ENCODE data around the gene CA11. TPM values are rescaled to one million over a fixed set of nuclear protein-coding genes. Genes with fewer than 3 reads are reported as not detected.
"Not testable (repeated sequence)": the region's sequence is repeated elsewhere in the genome, so short reads cannot be mapped to it uniquely, and the experiment has no call there.

CA11 gene
- total RNA-seq, 1 donor from 2014 or later, result 7.9 TPM

DNA sequence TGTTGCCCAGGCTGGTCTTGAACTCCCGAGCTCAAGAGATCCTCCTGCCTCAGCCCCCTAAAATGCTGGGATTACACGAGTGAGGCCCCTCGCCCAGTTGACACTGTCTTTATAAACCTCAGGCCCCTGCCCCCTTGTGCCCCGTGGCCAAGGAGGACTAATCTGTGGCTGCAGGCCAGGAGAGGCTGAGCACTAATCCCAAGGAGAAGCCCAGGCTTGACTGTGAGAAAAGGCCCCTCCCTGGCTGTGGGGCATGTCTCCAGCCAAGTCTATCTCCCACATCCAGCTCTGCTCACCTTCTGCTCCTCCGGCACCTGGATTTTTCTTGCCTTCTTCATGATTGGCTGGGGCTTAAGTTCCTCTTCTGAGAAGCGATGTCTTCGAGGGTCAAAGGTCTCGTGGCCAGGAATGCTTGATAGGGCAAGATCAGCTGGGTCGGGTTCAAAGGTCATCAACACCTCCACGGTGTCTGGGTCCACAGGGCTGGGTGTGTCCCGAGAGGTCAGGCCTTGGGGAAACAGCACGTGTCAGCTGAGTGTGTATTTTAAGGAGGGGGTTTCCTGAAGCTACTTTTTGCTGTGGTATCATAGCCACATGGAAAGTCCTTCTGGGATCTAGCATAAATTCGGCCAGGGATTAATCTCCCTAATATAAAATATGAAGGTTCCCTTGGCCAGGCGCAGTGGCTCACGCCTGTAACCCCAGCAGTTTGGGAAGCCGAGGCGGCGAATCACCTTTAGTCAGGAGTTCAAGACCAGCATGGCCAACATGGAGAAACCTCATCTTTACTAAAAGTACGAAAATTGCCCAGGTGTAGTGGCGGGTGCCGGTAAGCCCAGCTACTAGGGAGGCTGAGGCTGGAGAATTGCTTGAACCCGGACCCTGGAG, 12.6 kb downstream of the CA11 start:
- H3K4me3 ChIP-seq, result peak overlapping the region in 1 of 2 donors; percentile 54
- peaks cover 0 to 5% of the 10 kb centered on the region in 2 donors for H3K36me3 ChIP-seq
- no peaks in the 10 kb centered on the region for H3K9me3 ChIP-seq
- TF ChIP-seq POLR2AphosphoS5 (IDR thresholded peaks at IDR 0.05; ENCODE audit: insufficient read depth in 1 of 2, low read depth in 1 of 2), result no peak
- TF ChIP-seq POLR2A (IDR thresholded peaks at IDR 0.05), result no peak
- TF ChIP-seq, protein P1, sequence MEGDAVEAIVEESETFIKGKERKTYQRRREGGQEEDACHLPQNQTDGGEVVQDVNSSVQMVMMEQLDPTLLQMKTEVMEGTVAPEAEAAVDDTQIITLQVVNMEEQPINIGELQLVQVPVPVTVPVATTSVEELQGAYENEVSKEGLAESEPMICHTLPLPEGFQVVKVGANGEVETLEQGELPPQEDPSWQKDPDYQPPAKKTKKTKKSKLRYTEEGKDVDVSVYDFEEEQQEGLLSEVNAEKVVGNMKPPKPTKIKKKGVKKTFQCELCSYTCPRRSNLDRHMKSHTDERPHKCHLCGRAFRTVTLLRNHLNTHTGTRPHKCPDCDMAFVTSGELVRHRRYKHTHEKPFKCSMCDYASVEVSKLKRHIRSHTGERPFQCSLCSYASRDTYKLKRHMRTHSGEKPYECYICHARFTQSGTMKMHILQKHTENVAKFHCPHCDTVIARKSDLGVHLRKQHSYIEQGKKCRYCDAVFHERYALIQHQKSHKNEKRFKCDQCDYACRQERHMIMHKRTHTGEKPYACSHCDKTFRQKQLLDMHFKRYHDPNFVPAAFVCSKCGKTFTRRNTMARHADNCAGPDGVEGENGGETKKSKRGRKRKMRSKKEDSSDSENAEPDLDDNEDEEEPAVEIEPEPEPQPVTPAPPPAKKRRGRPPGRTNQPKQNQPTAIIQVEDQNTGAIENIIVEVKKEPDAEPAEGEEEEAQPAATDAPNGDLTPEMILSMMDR (IDR thresholded peaks at IDR 0.05), result no peak
- intact Hi-C loops (cut with DNase I), result loop anchor here (10.0 kb wide), 1 partner anchor 331 kb away; the partner anchor contains the start of gene FTL
- H3K27ac ChIP-seq, result peak overlapping the region; percentile 99
- no peaks in the 10 kb centered on the region for H3K27me3 ChIP-seq
- peak in 1 of 2 donors; percentile 90 for DNase-seq (ENCODE audit: extremely low spot score in 2 of 2)
- peaks cover 76% of the 10 kb centered on the region for H3K4me1 ChIP-seq

DNA sequence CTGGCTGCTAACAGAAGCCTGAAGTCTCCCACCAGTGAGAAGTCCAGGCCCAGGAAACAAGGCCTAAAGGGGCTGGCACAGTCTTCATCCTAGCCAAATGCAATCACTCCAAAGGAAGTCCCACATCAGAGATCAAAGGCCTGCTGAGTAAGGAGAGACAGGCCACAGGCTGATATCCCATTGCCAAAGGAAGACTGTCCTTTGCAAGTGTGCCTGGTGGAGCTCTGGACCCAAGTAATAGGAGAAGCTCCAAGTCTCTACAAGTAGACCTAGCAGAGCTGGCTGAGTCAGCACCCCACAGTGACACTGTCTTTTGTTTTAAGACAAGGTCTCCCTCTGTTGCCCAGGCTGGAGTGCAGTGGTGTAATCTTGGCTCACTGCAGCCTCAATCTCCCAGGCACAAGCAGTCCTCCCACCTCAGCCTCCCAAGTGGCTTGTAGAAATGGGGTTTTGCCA, 13.3 kb downstream of the CA11 start:
- TF ChIP-seq POLR2A (IDR thresholded peaks at IDR 0.05) (no peak), POLR2AphosphoS5 (IDR thresholded peaks at IDR 0.05; ENCODE audit: insufficient read depth in 1 of 2, low read depth in 1 of 2) (no peak)
- TF ChIP-seq, protein P1 (IDR thresholded peaks at IDR 0.05), result no peak
- Histone ChIP-seq H3K36me3 (peaks cover 0 to 5% of the 10 kb centered on the region in 2 donors), H3K27ac (peak overlapping the region; percentile 99), H3K9me3 (no peaks in the 10 kb centered on the region), H3K4me1 (peaks cover 73% of the 10 kb centered on the region), H3K27me3 (no peaks in the 10 kb centered on the region), H3K4me3 (no peak overlapping the region)
- peak in 1 of 2 donors; percentile 90 for DNase-seq (ENCODE audit: extremely low spot score in 2 of 2)
- intact Hi-C loops (cut with DNase I), result loop anchor here (10.0 kb wide), 1 partner anchor 332 kb away; the partner anchor contains the start of gene FTL

DNA sequence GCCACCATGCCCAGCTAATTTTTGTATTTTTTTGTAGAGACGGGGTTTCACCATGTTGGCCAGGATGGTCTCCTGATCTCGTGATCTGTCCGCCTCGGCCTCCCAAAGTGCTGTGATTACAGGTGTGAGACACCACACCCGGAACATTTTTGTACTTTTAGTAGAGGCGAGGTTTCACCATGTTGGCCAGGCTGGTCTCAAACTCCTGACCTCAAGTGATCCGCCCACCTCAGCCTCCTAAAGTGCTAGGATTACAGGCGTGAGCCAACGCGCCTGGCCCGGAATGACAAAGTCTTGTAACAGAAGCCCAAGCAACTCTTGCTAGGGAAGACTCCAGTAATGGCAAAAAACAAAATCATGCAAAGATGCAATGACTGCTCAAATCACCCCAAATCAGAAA, 13.7 kb downstream of the CA11 start:
- not testable (repeated sequence) for H3K27me3 ChIP-seq; H3K4me3 ChIP-seq; H3K36me3 ChIP-seq; DNase-seq (ENCODE audit: extremely low spot score in 2 of 2); H3K9me3 ChIP-seq
- H3K27ac ChIP-seq, result peak overlapping the region; percentile 99
- H3K4me1 ChIP-seq, result peaks cover 73% of the 10 kb centered on the region
- intact Hi-C loops (cut with DNase I), result loop anchor here (10.0 kb wide), 1 partner anchor 333 kb away; the partner anchor contains the start of gene FTL

DNA sequence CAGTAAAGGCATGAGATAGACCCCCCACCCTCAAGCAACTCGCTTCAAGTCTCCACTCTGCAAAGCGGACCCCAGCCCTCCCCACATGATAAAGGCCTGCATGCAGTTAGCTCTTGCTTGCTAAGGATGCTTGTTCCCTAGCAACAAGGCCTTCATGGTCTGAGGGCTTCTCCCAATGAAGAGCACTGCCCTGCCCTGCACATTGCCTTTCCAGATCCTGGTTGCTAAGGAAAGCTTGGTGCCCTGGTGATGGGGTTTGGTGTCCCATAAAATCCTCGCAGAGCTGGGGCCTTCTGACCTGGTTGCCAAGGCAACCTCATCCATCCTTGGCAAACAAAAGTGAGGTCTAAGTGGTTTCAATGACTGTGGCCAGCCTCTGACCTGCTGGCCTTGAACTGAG, 14.8 kb downstream of the CA11 start:
- DNase-seq (ENCODE audit: extremely low spot score in 2 of 2), result no peak

More for the DNA sequence above, 14.8 kb downstream of the CA11 start:
- TF ChIP-seq POLR2AphosphoS5 (IDR thresholded peaks at IDR 0.05; ENCODE audit: insufficient read depth in 1 of 2, low read depth in 1 of 2) (no peak), POLR2A (IDR thresholded peaks at IDR 0.05) (no peak)
- TF ChIP-seq, protein P1 (IDR thresholded peaks at IDR 0.05), result no peak
- no peaks in the 10 kb centered on the region for H3K27me3 ChIP-seq
- intact Hi-C loops (cut with DNase I), result loop anchor here (10.0 kb wide), 1 partner anchor 334 kb away; the partner anchor contains the start of gene FTL
- peaks cover 0 to 5% of the 10 kb centered on the region in 2 donors for H3K36me3 ChIP-seq
- H3K27ac ChIP-seq, result peak overlapping the region; percentile 79
- no peak overlapping the region for H3K4me3 ChIP-seq
- no peaks in the 10 kb centered on the region for H3K9me3 ChIP-seq
- peaks cover 63% of the 10 kb centered on the region for H3K4me1 ChIP-seq

Measured in vagina (tissue), 2 donors.